Ramos (cell line): ENCODE data around the gene PAX5.

Experiments used
- in situ Hi-C: fragments of 300-500 bp; cut with MboI; formaldehyde crosslinking; loops from one replicate; pipeline ENCODE4 v1.14.3; 2022; ENCODE audit warnings: low sequenced_read_pairs; ENCODE audit not compliant: unreplicated experiment

The PAX5 gene

GRCh38 chr9:36914212-36914577 is 119.9 kb downstream of the PAX5 start:
- in situ Hi-C loops = no loop called here

- in situ Hi-C loops = no loop called here
Observed at GRCh38 chr9:36913393-36914211, 120.5 kb downstream of the PAX5 start.

- in situ Hi-C loops = no loop called here
Observed at GRCh38 chr9:36912620-36913019, 121.4 kb downstream of the PAX5 start.

GRCh38 chr9:36911601-36912412 is 122.3 kb downstream of the PAX5 start:
- in situ Hi-C loops = no loop called here

GRCh38 chr9:36911037-36911436 is 123.0 kb downstream of the PAX5 start:
- in situ Hi-C loops = no loop called here

GRCh38 chr9:36906492-36906891 is 127.6 kb downstream of the PAX5 start:
- in situ Hi-C loops = no loop called here

GRCh38 chr9:36905101-36906066 is 128.7 kb downstream of the PAX5 start:
- in situ Hi-C loops = no loop called here

GRCh38 chr9:36903541-36904435 is 130.3 kb downstream of the PAX5 start:
- in situ Hi-C loops = no loop called here

- in situ Hi-C loops = no loop called here
Observed at GRCh38 chr9:36902861-36903524, 131.1 kb downstream of the PAX5 start.

GRCh38 chr9:36902080-36902716 is 131.9 kb downstream of the PAX5 start:
- in situ Hi-C loops = no loop called here

- in situ Hi-C loops = no loop called here
Observed at GRCh38 chr9:36901528-36901927, 132.5 kb downstream of the PAX5 start.

GRCh38 chr9:36900856-36901220 is 133.2 kb downstream of the PAX5 start:
- in situ Hi-C loops = no loop called here

GRCh38 chr9:36900136-36900855 is 133.8 kb downstream of the PAX5 start:
- in situ Hi-C loops = no loop called here

- in situ Hi-C loops = no loop called here
Observed at GRCh38 chr9:36899406-36899805, 134.7 kb downstream of the PAX5 start.

- in situ Hi-C loops = no loop called here
Observed at GRCh38 chr9:36898431-36899020, 135.5 kb downstream of the PAX5 start.

- in situ Hi-C loops = no loop called here
Observed at GRCh38 chr9:36897478-36897877, 136.6 kb downstream of the PAX5 start.

GRCh38 chr9:36897019-36897418 is 137.0 kb downstream of the PAX5 start:
- in situ Hi-C loops = no loop called here
